K562 (cell line): ENCODE measurements around the gene CCM2. TPM values are rescaled to one million over a fixed set of nuclear protein-coding genes. Genes with fewer than 3 reads are reported as not detected.

Experiments used
- ATAC-seq: fragments of 200-7000 bp; cut with Tn5 transposase; 3 replicates; pipeline ENCODE4 v1.9.1; 2020; ENCODE audit warnings: moderate library complexity
- BruUV-seq: library from RNA; stranded (reverse); fragments of 400-500 nt; replicated peaks from 2 replicates; lab custom pipeline; 2021; lab: Mats Ljungman, UMichigan
- CTCF ChIA-PET: fragments of 300-600 bp; formaldehyde crosslinking; extraction: SDS; loops from one replicate; lab custom pipeline; 2021; ENCODE audit warnings: low intra/inter-chr PET ratio; lab: Yijun Ruan, JAX
- POLR2A ChIA-PET: fragments of 300-600, 350-650 bp; sonication (Branson Sonifier 250); formaldehyde crosslinking; extraction: SDS; loops from one replicate; lab custom pipeline; 2021; ENCODE audit warnings: antibody characterized with exemption, inconsistent platforms; lab: Yijun Ruan, JAX
- DNase-seq, 4 experiments: peaks; one replicate each; pipeline versions ENCODE4 v3.0.0 to v3.0.0-alpha.2; 2011 to 2018; ENCODE audit warnings: low spot score in 3 of 4, mixed read lengths in 3 of 4; ENCODE audit errors: extremely low read depth in 1 of 4
- FAIRE-seq: peaks from 2 replicates; lab custom pipeline; 2011; peaks lifted over from hg19 to GRCh38; lab: Jason Lieb, UNC
- H2AFZ ChIP-seq: 2 replicates; pipeline ENCODE4 v1.6.0; 2011; ENCODE audit warnings: low read depth, low read length, control low read depth, inconsistent platforms
- H3K27ac ChIP-seq: fragments of 200-600 bp; 3 replicates; pipeline ENCODE4 v1.8.0; 2011; ENCODE audit warnings: low read depth, mild to moderate bottlenecking, control low read depth, inconsistent platforms, low read length, moderate library complexity, mixed read lengths; ENCODE audit errors: extremely low read depth
- H3K27me3 ChIP-seq, 2 experiments: fragments of 300-600 bp in 1 of 2; 2 replicates in 1 of 2; 3 replicates in 1 of 2; pipeline versions ENCODE4 v1.6.0 to v1.8.0; 2011; ENCODE audit warnings: inconsistent platforms in 2 of 2, low read length in 2 of 2, mild to moderate bottlenecking in 1 of 2, mixed read lengths in 1 of 2, moderate library complexity in 1 of 2; ENCODE audit not compliant: control insufficient read depth in 2 of 2, insufficient read depth in 2 of 2
- H3K36me3 ChIP-seq: fragments of 300-600 bp; 3 replicates; pipeline ENCODE4 v1.8.0; 2011; ENCODE audit warnings: mild to moderate bottlenecking, low read length, inconsistent platforms; ENCODE audit not compliant: control insufficient read depth, insufficient read depth
- H3K4me1 ChIP-seq, 2 experiments: fragments of 200-600 bp in 1 of 2; replicated peaks in 1 of 2; 2 replicates in 1 of 2; 3 replicates in 1 of 2; pipeline versions ENCODE4 v1.5.1 to v1.8.0; 2011; ENCODE audit warnings: inconsistent platforms in 2 of 2, low read length in 2 of 2, mild to moderate bottlenecking in 1 of 2, mixed read lengths in 1 of 2, moderate library complexity in 1 of 2; ENCODE audit not compliant: control insufficient read depth in 2 of 2, insufficient read depth in 2 of 2
- H3K4me2 ChIP-seq: 2 replicates; pipeline ENCODE4 v1.6.1; 2011; ENCODE audit warnings: low read length, control low read depth, inconsistent platforms, mixed read lengths; ENCODE audit not compliant: insufficient read depth
- H3K4me3 ChIP-seq: fragments of 200-600 bp; sonication (generic), shearing (Covaris generic); 2 replicates; pipeline ENCODE4 v1.5.1; 2016; ENCODE audit warnings: control low read depth, inconsistent platforms
- H3K79me2 ChIP-seq: fragments of 200-600 bp; 3 replicates; pipeline ENCODE4 v1.8.0; 2011; ENCODE audit warnings: low read length, inconsistent platforms; ENCODE audit not compliant: control insufficient read depth, insufficient read depth
- H3K9ac ChIP-seq, 2 experiments: 2 replicates each; pipeline versions ENCODE4 v1.6.0 to v1.6.1; 2011; ENCODE audit warnings: low read depth in 2 of 2, low read length in 2 of 2, control low read depth in 1 of 2, inconsistent platforms in 1 of 2, mild to moderate bottlenecking in 1 of 2, mixed read lengths in 1 of 2; ENCODE audit not compliant: insufficient read depth in 1 of 2
- H3K9me1 ChIP-seq: one replicate; pipeline ENCODE4 v1.6.0; 2011; ENCODE audit warnings: inconsistent platforms, mild to moderate bottlenecking, low read length, moderate library complexity; ENCODE audit not compliant: control insufficient read depth, insufficient read depth
- H3K9me3 ChIP-seq: replicated peaks from 2 replicates; pipeline ENCODE4 v1.5.1; 2011; ENCODE audit warnings: low read depth, low read length, inconsistent platforms; ENCODE audit not compliant: control insufficient read depth, insufficient read depth
- H4K20me1 ChIP-seq: replicated peaks from 2 replicates; pipeline ENCODE4 v1.6.1; 2011; ENCODE audit warnings: low read length, inconsistent platforms, mixed read lengths; ENCODE audit not compliant: control insufficient read depth, insufficient read depth
- ARID1B ChIP-seq: fragments of 450-650 bp; IDR thresholded peaks from 2 replicates; pipeline ENCODE4 v1.6.1; 2016; ENCODE audit warnings: antibody characterized with exemption, mild to moderate bottlenecking, inconsistent platforms
- EP300 ChIP-seq: IDR thresholded peaks from 2 replicates; pipeline ENCODE4 v1.6.1; 2012; ENCODE audit warnings: low read length, improper control_type of control experiment
- ETS2 ChIP-seq: IDR thresholded peaks from 2 replicates; pipeline ENCODE4 v1.6.1; 2016; ENCODE audit warnings: borderline replicate concordance, missing genetic modification characterization, mild to moderate bottlenecking, moderate library complexity, missing compliant biosample characterization; ENCODE audit not compliant: poor library complexity, severe bottlenecking
- KDM1A ChIP-seq, 2 experiments: fragments of 450-650 bp; IDR thresholded peaks; 2 replicates each; pipeline ENCODE4 v1.6.1; 2016; ENCODE audit warnings: mild to moderate bottlenecking in 2 of 2
- MYC ChIP-seq, 2 experiments: fragments of 250-450 bp in 1 of 2; sonication (Bioruptor Pico) in 1 of 2; IDR thresholded peaks; 2 replicates each; pipeline versions ENCODE4 v1.5.1 to v1.6.1; 2012 to 2021; ENCODE audit warnings: low read depth in 2 of 2, borderline replicate concordance in 1 of 2, improper control_type of control experiment in 1 of 2, low read length in 1 of 2, mild to moderate bottlenecking in 1 of 2, moderate library complexity in 1 of 2
- XRCC5 ChIP-seq: fragments of 200-400 bp; formaldehyde crosslinking; IDR thresholded peaks from 2 replicates; pipeline ENCODE4 v1.6.1; 2017; ENCODE audit warnings: low read depth, mild to moderate bottlenecking, low read length
- ZBTB12 ChIP-seq: fragments of 250-450 bp; sonication (Bioruptor Pico); IDR thresholded peaks from 2 replicates; pipeline ENCODE4 v1.4.0; 2020
- WGBS: fragments of 100-300 bp; shearing (Covaris generic); methylation state at CpG from one replicate; pipeline ENCODE4 v1.1.6; 2016; ENCODE audit warnings: low coverage, mixed read lengths; ENCODE audit not compliant: insufficient coverage; ENCODE audit errors: missing lambda C conversion rate; 5-methylcytosine and 5-hydroxymethylcytosine counted together
- in situ Hi-C: fragments of 300-500 bp; cut with MboI; formaldehyde crosslinking; loops from 4 replicates; pipeline ENCODE4 v1.15.0; 2018; ENCODE audit warnings: inconsistent platforms, mixed read lengths
- intact Hi-C: fragments of 100-400 bp; cut with micrococcal nuclease; formaldehyde crosslinking; loops from 2 replicates; pipeline ENCODE4 v1.14.2; 2022
- polyA plus RNA-seq, 8 experiments: library from polyadenylated mRNA; depleted of rRNA in 4 of 8; stranded (reverse) in 5 of 8; unstranded in 3 of 8; fragments of >200 nt; fragmentation: Nextera tagmentation in 2 of 8; fragmentation: Illumina TruSeq in 1 of 8; extraction: Ambion mirVana in 2 of 8; extraction: Trizol in 1 of 8; gene quantifications; 2 replicates each; pipeline versions ENCODE4 v1.2.1 to v1.2.3, GENCODE V29; 2011 to 2014; ENCODE audit warnings: inconsistent platforms in 1 of 8, missing spikeins in 1 of 8
- total RNA-seq, 7 experiments: library from RNA; depleted of rRNA in 6 of 7; stranded (reverse); fragments of >200 nt in 6 of 7; fragmentation: Illumina TruSeq in 2 of 7; extraction: Trizol in 2 of 7; gene quantifications; 2 replicates each; pipeline versions ENCODE4 v1.2.1 to v1.2.3, GENCODE V29; 2011 to 2021; ENCODE audit warnings: low replicate concordance in 1 of 7
- TF ChIP-seq, protein P1 (sequence below), 2 experiments: fragments of 450-650 bp; conservative IDR thresholded peaks; 2 replicates each; pipeline ENCODE4 v1.6.1; 2017; ENCODE audit warnings: mild to moderate bottlenecking in 2 of 2, moderate library complexity in 2 of 2

Gene CCM2
- total and polyA plus RNA-seq, 9 of the 15 experiments (the other 6 are each of a cell fraction or from before 2014, with no cell fraction given): 0.41 to 38.6 (median 25.9) TPM

DNA sequence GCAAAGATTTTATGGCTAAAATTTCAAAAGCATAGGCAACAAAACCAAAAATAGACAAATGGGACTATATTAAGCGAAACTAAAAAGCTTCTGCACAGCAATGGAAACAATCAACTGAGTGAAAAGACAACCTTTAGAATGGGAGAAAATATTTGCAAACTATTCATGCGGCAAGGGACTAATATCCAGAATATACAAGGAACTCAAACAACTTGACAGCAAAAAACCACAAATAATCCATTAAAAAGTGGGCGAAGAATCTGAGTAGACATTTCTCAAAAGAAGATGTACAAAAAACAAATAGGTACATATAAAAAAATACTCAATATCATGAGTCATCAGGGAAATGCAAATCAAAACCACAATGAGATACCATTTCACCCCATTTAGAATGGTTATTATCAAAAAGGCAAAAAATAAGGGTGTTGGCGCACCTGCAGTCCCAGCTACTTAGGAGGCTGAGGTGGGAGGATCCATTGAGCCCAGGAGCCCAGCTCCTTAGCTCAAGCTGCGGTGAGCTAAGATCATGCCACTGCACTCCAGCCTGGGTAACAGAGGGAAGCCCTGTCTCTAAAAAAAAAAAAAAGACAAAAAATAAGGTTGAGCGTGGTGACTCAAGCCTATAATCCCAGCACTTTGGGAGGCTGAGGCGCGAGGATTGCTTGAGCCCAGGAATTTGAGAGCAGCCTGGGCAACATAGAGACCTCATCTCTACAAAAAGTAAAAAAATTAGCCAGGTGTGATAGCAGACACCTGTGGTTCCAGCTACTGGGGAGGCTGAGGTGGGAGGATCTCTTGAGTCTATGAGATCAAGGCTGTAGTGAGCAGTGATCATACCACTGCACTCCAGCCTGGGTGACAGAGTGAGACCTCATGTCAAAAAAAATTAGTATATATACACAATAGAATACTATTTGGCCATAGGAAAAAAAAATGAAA, 4.2 kb upstream of the CCM2 start (continued):
- TF ChIP-seq MYC (IDR thresholded peaks at IDR 0.05; ENCODE audit: low read depth, low read length) (no peak), MYC (CRISPR knock-in tag; IDR thresholded peaks at IDR 0.05; ENCODE audit: borderline replicate concordance, low read depth) (no peak), ETS2 (tag) (no peak)

- DNase-seq: no peak
- WGBS: 28% methylated on average over 4 of the region's 4 CpGs
- Histone ChIP-seq H3K27ac (peak overlapping the region; percentile 97), H3K4me3 (peak overlapping the region; percentile 69), H3K36me3 (peaks cover 17% of the 10 kb centered on the region; the same call in 2 of the 3 replicates), H3K4me2 (peak overlapping the region; percentile 97), H3K9ac (peak overlapping the region in 1 of 2 experiments; percentile 97; a peak in 2 of 4 replicates), H3K9me1 (no peaks in the 10 kb centered on the region), H3K27me3 (no peaks in the 10 kb centered on the region), H3K79me2 (peaks cover 44% of the 10 kb centered on the region), H3K9me3 (no peaks in the 10 kb centered on the region), H2AFZ (peak overlapping the region; percentile 20), H4K20me1 (peaks cover 7% of the 10 kb centered on the region), H3K4me1 (peaks cover 27 to 43% of the 10 kb centered on the region in 2 experiments)
- no TSS peak for BruUV-seq
- CTCF ChIA-PET: interaction anchor here (0.6 kb wide), 1 partner anchor 115 kb away, joined by 3 read pairs; no protein-coding TSS in a partner anchor
- FAIRE-seq: no peak
- ATAC-seq: no peak
- in situ Hi-C loops: no loop called here
- POLR2A ChIA-PET: interaction anchor here (0.7 to 4.4 kb wide), 7 partner anchors 8 to 150 kb away, joined by 4 to 14 read pairs (median 4); partner anchors contain the start of gene H2AZ2
- intact Hi-C loops: loop anchor here (2.0 kb wide), 1 partner anchor 18 kb away; no protein-coding TSS in a partner anchor
- TF ChIP-seq ARID1B: peak; percentile 26; the same call in 1 of the 2 replicates
- TF ChIP-seq XRCC5: no peak
- TF ChIP-seq EP300: 0 out of 2 replicates have a peak, but pooled peaks have one; percentile 37
- TF ChIP-seq, protein P1, sequence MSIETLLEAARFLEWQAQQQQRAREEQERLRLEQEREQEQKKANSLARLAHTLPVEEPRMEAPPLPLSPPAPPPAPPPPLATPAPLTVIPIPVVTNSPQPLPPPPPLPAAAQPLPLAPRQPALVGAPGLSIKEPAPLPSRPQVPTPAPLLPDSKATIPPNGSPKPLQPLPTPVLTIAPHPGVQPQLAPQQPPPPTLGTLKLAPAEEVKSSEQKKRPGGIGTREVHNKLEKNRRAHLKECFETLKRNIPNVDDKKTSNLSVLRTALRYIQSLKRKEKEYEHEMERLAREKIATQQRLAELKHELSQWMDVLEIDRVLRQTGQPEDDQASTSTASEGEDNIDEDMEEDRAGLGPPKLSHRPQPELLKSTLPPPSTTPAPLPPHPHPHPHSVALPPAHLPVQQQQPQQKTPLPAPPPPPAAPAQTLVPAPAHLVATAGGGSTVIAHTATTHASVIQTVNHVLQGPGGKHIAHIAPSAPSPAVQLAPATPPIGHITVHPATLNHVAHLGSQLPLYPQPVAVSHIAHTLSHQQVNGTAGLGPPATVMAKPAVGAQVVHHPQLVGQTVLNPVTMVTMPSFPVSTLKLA (conservative IDR thresholded peaks at IDR 0.05): peak in 1 of 2 experiments; percentile 28; a peak in 1 of 4 replicates
- peak in 1 of 2 experiments; percentile 23; a peak in 1 of 4 replicates for TF ChIP-seq KDM1A (IDR thresholded peaks at IDR 0.05)
- no peak for TF ChIP-seq ZBTB12 (CRISPR knock-in tag)
Measured at GRCh38 chr7:44998153-44998871, 1.7 kb upstream of the CCM2 start.
